SW 1271 (cell line): Measurements from ENCODE around the gene CUBN.
"Not testable (repeated sequence)": the region's sequence is repeated elsewhere in the genome, so short reads cannot be mapped to it uniquely, and the experiment has no call there.

Experiments
- DNase-seq, 2 experiments: peaks; one replicate each; lab custom pipeline; 2025; lab: John Stamatoyannopoulos, UW

Gene CUBN

GRCh38 chr10:16870331-16870730 is 259.3 kb downstream of the CUBN start:
- DNase-seq: no peak

DNA sequence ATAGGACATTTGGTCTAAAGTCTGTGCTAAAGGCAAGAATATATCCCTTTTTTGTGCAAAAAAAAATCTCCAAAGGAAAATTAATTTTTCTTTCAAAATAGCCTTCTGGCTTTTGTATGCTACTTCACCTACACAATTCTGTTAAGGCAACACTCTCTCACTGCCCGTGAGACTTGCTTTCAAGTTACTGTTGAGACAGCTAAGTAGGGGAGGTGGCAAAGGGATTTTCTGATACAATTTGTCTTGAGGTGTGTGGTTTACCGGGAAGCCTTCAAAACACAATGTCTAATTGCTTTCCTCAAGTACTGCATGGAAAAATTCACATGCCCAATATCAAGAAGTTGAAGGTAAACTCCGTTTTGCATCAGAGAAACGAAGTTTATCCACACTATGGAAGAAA is 261.6 kb downstream of the CUBN start:
- DNase-seq: no peak

DNA sequence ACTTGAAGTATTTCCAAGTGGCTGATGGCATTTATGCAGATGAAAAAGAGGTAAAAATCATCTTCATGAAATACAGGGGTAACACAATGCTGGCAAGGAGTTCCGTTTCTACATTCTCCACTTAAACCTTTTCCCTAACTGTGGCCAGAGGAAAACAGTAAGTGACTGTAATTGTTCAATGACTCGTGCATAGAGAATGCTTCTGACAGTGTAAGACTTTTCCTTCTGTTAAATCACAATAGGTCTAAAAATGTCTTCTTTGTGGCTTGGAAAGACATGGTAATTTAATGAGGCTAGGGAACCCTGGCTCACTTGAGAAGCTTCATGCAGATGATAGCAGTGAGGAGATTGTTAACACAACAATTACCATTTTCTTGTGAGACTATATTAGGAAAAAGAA is 262.1 kb downstream of the CUBN start:
- peak in 1 of 2 experiments; percentile 41 for DNase-seq

GRCh38 chr10:16866541-16867275 is 262.9 kb downstream of the CUBN start:
- no peak for DNase-seq

DNA sequence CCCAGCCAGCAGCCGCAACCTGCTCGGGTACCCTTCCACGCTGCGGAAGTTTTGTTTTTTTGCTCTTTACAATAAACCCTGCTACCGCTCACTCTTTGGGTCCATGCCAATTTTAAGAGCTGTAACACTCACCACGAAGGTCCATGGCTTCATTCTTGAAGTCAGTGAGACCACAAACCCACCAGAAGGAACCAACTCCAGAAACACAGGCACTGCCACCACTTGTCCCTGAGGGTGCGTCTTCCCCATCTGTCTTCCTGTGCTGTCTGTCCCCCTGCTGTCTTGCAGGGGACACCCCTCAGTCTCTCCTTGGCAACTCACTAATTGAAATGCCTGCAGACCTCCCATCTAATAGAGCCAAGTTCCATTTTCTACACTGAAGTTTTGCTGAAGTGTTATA is 263.8 kb downstream of the CUBN start:
- DNase-seq: no peak

DNA sequence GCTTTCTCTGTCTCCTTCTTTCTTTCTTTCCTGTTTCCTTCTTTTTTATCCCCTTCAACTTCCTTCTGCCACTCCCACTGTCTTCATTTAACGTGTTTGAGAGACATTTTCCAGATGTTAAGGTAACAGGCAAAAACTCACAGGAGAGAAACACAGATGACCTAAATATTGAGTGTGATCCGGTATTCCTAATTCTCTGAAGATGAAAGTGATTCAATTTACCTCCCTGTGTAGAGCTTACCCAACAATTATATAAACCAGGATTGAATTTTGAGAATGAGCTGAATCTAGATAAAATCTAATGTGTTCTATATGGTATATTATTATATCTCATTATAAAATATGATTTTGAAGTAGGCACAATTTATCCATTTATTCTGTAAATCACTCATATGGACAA is 265.8 kb downstream of the CUBN start:
- DNase-seq: no peak

GRCh38 chr10:16857419-16857818 is 272.2 kb downstream of the CUBN start:
- no peak for DNase-seq

- DNase-seq: no peak
Measured at GRCh38 chr10:16856567-16856966, 273.0 kb downstream of the CUBN start.

DNA sequence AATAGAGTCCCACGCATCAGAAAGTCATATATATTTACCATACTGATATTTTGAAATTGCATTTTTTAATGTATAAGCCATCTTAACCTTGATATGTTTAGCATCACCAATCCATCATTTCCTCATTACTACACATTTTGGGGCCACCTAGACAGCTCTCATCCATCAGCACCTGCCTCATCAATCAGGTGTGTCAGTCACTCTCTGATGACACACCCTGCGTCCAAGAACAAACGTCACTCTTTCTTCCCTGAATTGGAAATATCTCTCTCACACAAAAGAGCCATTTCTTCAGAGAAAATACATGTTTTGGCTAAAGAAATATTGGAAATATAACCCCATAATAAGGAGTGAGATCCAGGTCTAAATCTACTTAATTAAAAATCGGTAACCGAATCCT is 273.5 kb downstream of the CUBN start:
- DNase-seq: no peak

- no peak for DNase-seq
Measured at GRCh38 chr10:16854623-16855022, 275.0 kb downstream of the CUBN start.

DNA sequence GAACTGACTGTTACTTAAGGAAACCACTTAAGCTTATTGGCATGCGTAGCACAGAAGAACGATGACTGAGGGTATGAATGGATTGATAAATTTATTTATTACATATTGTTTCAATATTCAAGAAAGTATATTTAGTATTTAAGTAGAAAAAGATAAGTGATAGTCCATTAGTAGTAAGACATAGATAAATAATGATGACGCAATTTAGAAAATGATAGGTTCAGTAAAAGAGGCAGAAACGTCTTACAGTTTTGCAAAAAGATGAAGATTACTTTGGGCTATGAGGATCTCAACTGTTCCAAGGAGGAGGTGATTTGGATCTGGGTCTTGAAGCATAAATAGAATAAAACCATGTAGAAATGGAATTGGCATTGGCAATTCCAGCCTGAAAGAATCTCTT is 275.8 kb downstream of the CUBN start:
- DNase-seq: no peak

GRCh38 chr10:16853201-16853600 is 276.4 kb downstream of the CUBN start:
- DNase-seq: peak in 1 of 2 experiments; percentile 49

DNA sequence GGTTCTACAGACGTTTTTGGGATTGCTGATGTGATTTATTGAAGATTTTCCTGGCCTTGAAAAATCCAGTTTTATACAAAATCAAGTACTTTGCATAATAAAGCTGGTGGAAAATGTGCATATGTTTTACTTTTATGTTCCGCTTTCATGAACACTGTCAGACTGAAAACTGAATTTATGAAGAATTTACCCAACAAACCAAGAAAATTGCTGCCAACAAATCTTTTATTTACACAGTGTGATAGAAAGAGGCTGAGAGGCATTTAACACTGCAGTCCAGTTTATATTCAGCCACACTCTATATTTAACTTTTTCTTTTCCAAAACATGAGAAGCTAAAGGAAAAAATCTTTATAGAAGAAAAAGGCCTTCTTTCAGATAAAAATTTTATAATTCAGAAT is 277.0 kb downstream of the CUBN start:
- no peak for DNase-seq

GRCh38 chr10:16848562-16849154 is 281.0 kb downstream of the CUBN start:
- DNase-seq: no peak

DNA sequence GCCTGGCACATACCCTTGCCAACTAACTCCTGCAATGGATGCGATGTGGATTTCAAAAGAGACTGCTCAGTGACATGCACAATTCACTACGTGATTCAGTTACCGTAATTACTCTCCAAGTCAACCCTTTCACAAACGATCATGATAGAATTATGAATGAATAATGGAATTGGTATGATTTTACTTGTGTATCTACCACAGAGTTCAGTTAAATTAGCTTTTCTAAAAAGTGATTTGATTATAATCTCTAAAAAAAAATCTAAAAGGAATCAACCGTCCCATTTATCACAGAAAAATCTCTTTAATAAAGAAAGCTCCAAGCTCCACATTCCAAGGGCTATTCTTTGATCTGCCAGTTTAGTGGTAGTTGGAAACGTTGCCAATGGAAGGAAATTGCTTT is 282.0 kb downstream of the CUBN start:
- DNase-seq: no peak

GRCh38 chr10:16845248-16845647 is 284.4 kb downstream of the CUBN start:
- DNase-seq: no peak

DNA sequence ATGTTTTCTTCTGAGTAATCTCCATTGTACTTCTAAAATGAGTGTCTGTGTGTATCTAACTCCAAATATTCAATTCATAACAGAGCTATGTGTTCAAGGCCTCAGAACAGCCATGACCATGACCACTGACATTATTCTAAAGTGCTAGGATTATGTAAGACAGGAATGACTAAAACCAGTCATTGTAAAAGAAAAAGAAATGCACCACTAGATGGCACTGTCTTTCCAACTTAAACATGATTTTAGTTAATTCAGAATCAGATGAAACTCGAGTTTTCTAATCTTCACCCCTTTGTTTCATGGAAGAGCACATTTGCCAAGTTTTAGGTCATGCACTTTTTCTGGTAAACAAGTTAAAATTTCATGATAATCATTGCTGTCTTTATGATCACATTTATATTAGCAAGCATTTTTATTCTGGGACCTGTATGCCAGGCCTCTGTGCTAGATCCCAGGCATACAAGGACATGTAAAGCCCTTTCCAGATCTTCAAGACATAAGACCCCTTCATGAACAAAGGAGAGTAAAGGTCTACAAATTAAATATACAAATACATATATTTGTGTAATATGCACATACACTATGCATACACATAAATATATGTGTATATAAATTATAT is 286.2 kb downstream of the CUBN start:
- DNase-seq: peak in 1 of 2 experiments; percentile 63

DNA sequence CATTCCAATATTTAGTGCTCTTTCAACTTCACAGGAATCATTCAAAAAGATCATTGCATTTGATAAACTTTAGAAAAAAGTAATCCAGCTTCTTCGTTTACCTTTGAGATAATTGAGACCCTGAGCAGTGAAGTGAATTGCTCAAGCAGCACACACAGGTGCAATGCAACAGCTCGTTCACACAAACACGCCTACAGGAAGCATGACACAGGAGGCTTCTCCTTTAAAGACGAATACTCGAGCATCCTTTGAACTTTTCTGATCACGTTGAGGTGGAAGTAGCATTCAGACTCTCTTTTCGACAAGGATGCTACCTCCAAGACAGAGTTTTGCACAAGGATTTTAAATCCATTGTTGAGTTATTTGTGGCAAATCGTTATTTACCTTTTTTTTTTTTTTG is 294.4 kb downstream of the CUBN start:
- no peak for DNase-seq

DNA sequence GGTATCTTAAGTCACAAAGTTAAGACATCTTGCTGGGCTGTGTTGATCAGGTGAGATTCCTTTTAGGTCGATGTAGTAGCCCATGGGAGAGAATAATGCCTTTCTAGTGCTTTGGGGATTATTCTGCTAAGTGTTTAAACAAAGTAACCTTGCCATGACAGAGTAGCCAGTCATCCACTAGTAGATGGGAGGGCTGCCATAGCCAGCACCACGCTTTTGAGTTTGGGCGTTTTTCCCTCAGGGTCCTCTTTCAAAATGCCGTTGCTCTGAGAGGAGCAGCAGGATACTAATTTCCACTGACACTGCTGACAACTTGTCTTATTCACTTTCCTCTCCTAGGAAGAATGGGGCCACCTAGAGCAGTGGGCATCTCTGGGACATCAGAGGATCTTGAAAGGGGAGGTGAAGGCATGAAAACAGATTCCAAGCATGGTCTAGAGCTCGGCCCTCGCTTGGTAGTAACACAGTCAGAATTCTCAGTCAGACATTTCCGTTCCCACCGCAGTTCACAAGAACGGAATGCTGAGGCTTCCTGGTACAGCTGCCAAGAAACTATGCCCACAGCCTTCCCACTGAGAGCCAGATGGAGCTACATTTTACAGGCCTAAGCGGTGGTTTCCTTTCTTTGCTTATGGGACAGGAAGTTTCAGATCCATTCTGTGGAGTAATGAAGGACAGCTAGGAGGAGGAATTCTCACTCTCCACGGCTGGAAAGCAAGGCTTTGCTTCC is 297.1 kb downstream of the CUBN start:
- no peak for DNase-seq

DNA sequence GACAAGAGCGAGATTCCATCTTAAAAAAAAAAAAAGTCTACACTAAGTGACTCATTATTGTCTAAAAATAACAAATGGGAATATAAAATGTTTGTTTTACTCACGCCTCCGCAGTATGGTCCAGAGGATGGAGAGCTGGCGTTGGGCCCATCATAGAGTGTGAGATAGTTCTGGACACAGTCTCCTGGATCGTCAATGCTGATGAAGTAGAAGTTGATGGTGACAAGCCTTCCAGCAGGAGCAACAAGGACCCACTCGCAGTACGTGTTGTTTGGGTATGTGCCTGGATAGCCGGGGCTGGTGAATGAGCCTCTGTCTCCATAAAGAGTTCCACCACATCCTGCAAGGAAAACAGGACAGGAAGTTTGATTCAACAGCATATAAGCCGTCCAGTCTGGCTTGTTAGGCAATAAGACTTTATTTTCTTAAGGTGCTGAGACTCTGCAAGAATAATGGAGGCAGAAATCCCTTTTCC is 300.9 kb downstream of the CUBN start:
- DNase-seq: no peak

DNA sequence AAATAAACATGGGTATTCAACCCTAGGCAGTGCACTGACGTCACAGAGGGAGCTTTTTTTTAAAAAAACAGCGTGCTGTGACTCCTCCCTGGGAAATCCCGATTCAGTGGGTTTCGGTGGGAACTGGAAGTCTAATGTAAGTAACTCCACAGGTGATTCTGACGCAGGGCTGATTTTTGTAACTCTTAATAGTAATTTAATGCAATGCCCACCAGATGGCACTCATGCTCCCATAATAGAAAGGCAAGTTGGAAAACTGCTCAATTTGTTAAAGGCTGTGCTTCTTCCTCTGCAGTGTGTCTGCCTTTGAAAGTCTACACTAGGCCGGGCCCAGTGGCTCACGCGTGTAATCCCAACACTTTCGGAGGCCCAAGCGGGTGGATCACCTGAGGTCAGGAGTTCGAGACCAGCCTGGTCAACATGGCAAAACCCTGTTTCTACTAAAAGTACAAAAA is 301.5 kb downstream of the CUBN start:
- peak; percentile 23 to 69 for DNase-seq

DNA sequence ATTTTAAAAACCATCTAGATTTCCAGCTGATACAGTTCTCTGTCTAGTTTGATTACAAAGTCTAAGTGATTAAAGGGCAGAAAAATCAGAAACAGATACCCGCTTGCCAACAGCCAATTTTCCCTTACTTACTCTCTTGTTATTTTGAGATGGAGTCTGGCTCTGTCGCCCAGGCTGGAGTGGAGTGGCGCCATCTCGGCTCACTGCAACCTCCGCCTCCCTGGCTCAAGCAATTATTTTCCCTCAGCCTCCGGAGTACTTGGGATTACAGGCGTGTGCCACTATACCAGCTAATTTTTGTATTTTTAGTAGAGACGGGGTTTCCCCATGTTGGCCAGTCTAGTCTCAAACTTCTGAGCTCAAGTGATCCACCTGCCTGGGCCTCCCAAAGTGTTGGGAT is 302.1 kb downstream of the CUBN start:
- DNase-seq: not testable (repeated sequence)
